ENCODE results near the gene SIX3.

Gene SIX3

GRCh38 chr2:44967727-44968432 lies 26.4 kb downstream of the SIX3 start:
- H3K9me3 ChIP-seq (ENCODE audit: control insufficient read depth in 2 of 2, low read length in 2 of 2): no peaks in the 10 kb centered on the region
- no peak overlapping the region for H3K27ac ChIP-seq (ENCODE audit: low read depth in 2 of 2, low read length in 2 of 2)
- peaks cover 6 to 9% of the 10 kb centered on the region in 2 donors for H3K27me3 ChIP-seq (ENCODE audit: control insufficient read depth in 2 of 2, insufficient read depth in 2 of 2, low read length in 2 of 2)
- no peaks in the 10 kb centered on the region for H3K36me3 ChIP-seq (ENCODE audit: control insufficient read depth in 2 of 2, insufficient read depth in 2 of 2, low read length in 2 of 2)
- no peaks in the 10 kb centered on the region for H3K4me1 ChIP-seq (ENCODE audit: control insufficient read depth in 2 of 2, insufficient read depth in 2 of 2, low read length in 2 of 2)
- no peak overlapping the region for H3K4me3 ChIP-seq (ENCODE audit: low read length in 2 of 2)
- H3K9ac ChIP-seq (ENCODE audit: low read depth in 1 of 2, low read length in 2 of 2): no peak overlapping the region

GRCh38 chr2:44969936-44970335 lies 28.4 kb downstream of the SIX3 start:
- Histone ChIP-seq H3K9ac (ENCODE audit: low read depth in 1 of 2, low read length in 2 of 2) (no peak overlapping the region), H3K27me3 (ENCODE audit: control insufficient read depth in 2 of 2, insufficient read depth in 2 of 2, low read length in 2 of 2) (peaks cover 3 to 6% of the 10 kb centered on the region in 2 donors), H3K4me3 (ENCODE audit: low read length in 2 of 2) (no peak overlapping the region), H3K27ac (ENCODE audit: low read depth in 2 of 2, low read length in 2 of 2) (no peak overlapping the region), H3K9me3 (ENCODE audit: control insufficient read depth in 2 of 2, low read length in 2 of 2) (no peaks in the 10 kb centered on the region), H3K4me1 (ENCODE audit: control insufficient read depth in 2 of 2, insufficient read depth in 2 of 2, low read length in 2 of 2) (no peaks in the 10 kb centered on the region), H3K36me3 (ENCODE audit: control insufficient read depth in 2 of 2, insufficient read depth in 2 of 2, low read length in 2 of 2) (no peaks in the 10 kb centered on the region)

GRCh38 chr2:44970846-44971450 lies 29.4 kb downstream of the SIX3 start:
- peaks cover 0 to under 1% of the 10 kb centered on the region in 2 donors for H3K27me3 ChIP-seq (ENCODE audit: control insufficient read depth in 2 of 2, insufficient read depth in 2 of 2, low read length in 2 of 2)
- H3K4me3 ChIP-seq (ENCODE audit: low read length in 2 of 2): no peak overlapping the region
- no peaks in the 10 kb centered on the region for H3K36me3 ChIP-seq (ENCODE audit: control insufficient read depth in 2 of 2, insufficient read depth in 2 of 2, low read length in 2 of 2)
- no peak overlapping the region for H3K27ac ChIP-seq (ENCODE audit: low read depth in 2 of 2, low read length in 2 of 2)
- no peaks in the 10 kb centered on the region for H3K9me3 ChIP-seq (ENCODE audit: control insufficient read depth in 2 of 2, low read length in 2 of 2)
- no peaks in the 10 kb centered on the region for H3K4me1 ChIP-seq (ENCODE audit: control insufficient read depth in 2 of 2, insufficient read depth in 2 of 2, low read length in 2 of 2)
- no peak overlapping the region for H3K9ac ChIP-seq (ENCODE audit: low read depth in 1 of 2, low read length in 2 of 2)

- Histone ChIP-seq H3K9ac (ENCODE audit: low read depth in 1 of 2, low read length in 2 of 2) (no peak overlapping the region), H3K4me3 (ENCODE audit: low read length in 2 of 2) (peak overlapping the region in 1 of 2 donors; percentile 10), H3K9me3 (ENCODE audit: control insufficient read depth in 2 of 2, low read length in 2 of 2) (no peaks in the 10 kb centered on the region), H3K27ac (ENCODE audit: low read depth in 2 of 2, low read length in 2 of 2) (no peak overlapping the region), H3K27me3 (ENCODE audit: control insufficient read depth in 2 of 2, insufficient read depth in 2 of 2, low read length in 2 of 2) (no peaks in the 10 kb centered on the region), H3K4me1 (ENCODE audit: control insufficient read depth in 2 of 2, insufficient read depth in 2 of 2, low read length in 2 of 2) (no peaks in the 10 kb centered on the region), H3K36me3 (ENCODE audit: control insufficient read depth in 2 of 2, insufficient read depth in 2 of 2, low read length in 2 of 2) (no peaks in the 10 kb centered on the region)
These were observed 31.5 kb downstream of the SIX3 start for GRCh38 chr2:44972771-44973535.

- H3K4me3 ChIP-seq (ENCODE audit: low read length in 2 of 2): no peak overlapping the region
- no peaks in the 10 kb centered on the region for H3K4me1 ChIP-seq (ENCODE audit: control insufficient read depth in 2 of 2, insufficient read depth in 2 of 2, low read length in 2 of 2)
- no peaks in the 10 kb centered on the region for H3K9me3 ChIP-seq (ENCODE audit: control insufficient read depth in 2 of 2, low read length in 2 of 2)
- no peaks in the 10 kb centered on the region for H3K36me3 ChIP-seq (ENCODE audit: control insufficient read depth in 2 of 2, insufficient read depth in 2 of 2, low read length in 2 of 2)
- peaks cover 0 to 7% of the 10 kb centered on the region in 2 donors for H3K27me3 ChIP-seq (ENCODE audit: control insufficient read depth in 2 of 2, insufficient read depth in 2 of 2, low read length in 2 of 2)
- H3K27ac ChIP-seq (ENCODE audit: low read depth in 2 of 2, low read length in 2 of 2): no peak overlapping the region
- no peak overlapping the region for H3K9ac ChIP-seq (ENCODE audit: low read depth in 1 of 2, low read length in 2 of 2)
These were observed 32.7 kb downstream of the SIX3 start for GRCh38 chr2:44974064-44974715.

- H3K27me3 ChIP-seq (ENCODE audit: control insufficient read depth in 2 of 2, insufficient read depth in 2 of 2, low read length in 2 of 2): peaks cover 0 to 7% of the 10 kb centered on the region in 2 donors
These were observed 34.3 kb downstream of the SIX3 start for GRCh38 chr2:44975571-44976450.

DNA sequence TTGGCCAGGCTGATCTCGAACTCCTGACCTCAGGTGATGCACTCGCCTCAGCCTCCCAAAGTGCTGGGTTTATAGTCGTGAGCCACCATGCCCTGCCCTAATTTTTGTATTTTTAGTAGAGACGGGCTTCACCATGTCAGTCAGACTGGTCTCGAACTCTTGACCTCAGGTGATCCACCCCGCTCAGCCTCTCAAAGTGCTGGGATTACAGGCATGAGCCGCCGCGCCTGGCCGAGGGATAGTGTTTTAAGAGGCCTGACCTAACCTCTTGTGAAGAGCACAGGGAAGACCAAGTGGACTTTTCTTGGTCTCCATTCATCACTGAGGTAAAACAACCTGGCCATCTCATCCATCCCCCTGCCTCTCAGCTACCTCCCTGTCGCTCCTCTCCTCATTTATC lies 38.1 kb downstream of the SIX3 start:
- Histone ChIP-seq H3K27ac (ENCODE audit: low read depth in 2 of 2, low read length in 2 of 2) (no peak overlapping the region), H3K9ac (ENCODE audit: low read depth in 1 of 2, low read length in 2 of 2) (no peak overlapping the region), H3K36me3 (ENCODE audit: control insufficient read depth in 2 of 2, insufficient read depth in 2 of 2, low read length in 2 of 2) (no peaks in the 10 kb centered on the region), H3K4me3 (ENCODE audit: low read length in 2 of 2) (no peak overlapping the region), H3K27me3 (ENCODE audit: control insufficient read depth in 2 of 2, insufficient read depth in 2 of 2, low read length in 2 of 2) (peaks cover 2 to 7% of the 10 kb centered on the region in 2 donors), H3K4me1 (ENCODE audit: control insufficient read depth in 2 of 2, insufficient read depth in 2 of 2, low read length in 2 of 2) (no peaks in the 10 kb centered on the region), H3K9me3 (ENCODE audit: control insufficient read depth in 2 of 2, low read length in 2 of 2) (no peaks in the 10 kb centered on the region)

More at GRCh38 chr2:44975571-44976450, 34.3 kb downstream of the SIX3 start:
- Histone ChIP-seq H3K27ac (ENCODE audit: low read depth in 2 of 2, low read length in 2 of 2) (no peak overlapping the region), H3K4me1 (ENCODE audit: control insufficient read depth in 2 of 2, insufficient read depth in 2 of 2, low read length in 2 of 2) (no peaks in the 10 kb centered on the region), H3K9ac (ENCODE audit: low read depth in 1 of 2, low read length in 2 of 2) (no peak overlapping the region), H3K4me3 (ENCODE audit: low read length in 2 of 2) (no peak overlapping the region), H3K9me3 (ENCODE audit: control insufficient read depth in 2 of 2, low read length in 2 of 2) (no peaks in the 10 kb centered on the region), H3K36me3 (ENCODE audit: control insufficient read depth in 2 of 2, insufficient read depth in 2 of 2, low read length in 2 of 2) (no peaks in the 10 kb centered on the region)

GRCh38 chr2:44980751-44981713 lies 39.5 kb downstream of the SIX3 start:
- Histone ChIP-seq H3K27ac (ENCODE audit: low read depth in 2 of 2, low read length in 2 of 2) (no peak overlapping the region), H3K9me3 (ENCODE audit: control insufficient read depth in 2 of 2, low read length in 2 of 2) (no peaks in the 10 kb centered on the region), H3K9ac (ENCODE audit: low read depth in 1 of 2, low read length in 2 of 2) (no peak overlapping the region), H3K4me1 (ENCODE audit: control insufficient read depth in 2 of 2, insufficient read depth in 2 of 2, low read length in 2 of 2) (no peaks in the 10 kb centered on the region), H3K4me3 (ENCODE audit: low read length in 2 of 2) (no peak overlapping the region), H3K36me3 (ENCODE audit: control insufficient read depth in 2 of 2, insufficient read depth in 2 of 2, low read length in 2 of 2) (no peaks in the 10 kb centered on the region), H3K27me3 (ENCODE audit: control insufficient read depth in 2 of 2, insufficient read depth in 2 of 2, low read length in 2 of 2) (peaks cover 2 to 7% of the 10 kb centered on the region in 2 donors)

- no peaks in the 10 kb centered on the region for H3K9me3 ChIP-seq (ENCODE audit: control insufficient read depth in 2 of 2, low read length in 2 of 2)
- H3K36me3 ChIP-seq (ENCODE audit: control insufficient read depth in 2 of 2, insufficient read depth in 2 of 2, low read length in 2 of 2): no peaks in the 10 kb centered on the region
- H3K27ac ChIP-seq (ENCODE audit: low read depth in 2 of 2, low read length in 2 of 2): no peak overlapping the region
- no peaks in the 10 kb centered on the region for H3K4me1 ChIP-seq (ENCODE audit: control insufficient read depth in 2 of 2, insufficient read depth in 2 of 2, low read length in 2 of 2)
- H3K9ac ChIP-seq (ENCODE audit: low read depth in 1 of 2, low read length in 2 of 2): no peak overlapping the region
- peaks cover 2 to 7% of the 10 kb centered on the region in 2 donors for H3K27me3 ChIP-seq (ENCODE audit: control insufficient read depth in 2 of 2, insufficient read depth in 2 of 2, low read length in 2 of 2)
- no peak overlapping the region for H3K4me3 ChIP-seq (ENCODE audit: low read length in 2 of 2)
These were observed 40.2 kb downstream of the SIX3 start for GRCh38 chr2:44981714-44982108.

All from mucosa of rectum (tissue), 2 donors.